Colon (tissue), 2 donors: ENCODE measurements around the gene CACNA1H.

Experiments
- FAIRE-seq: peaks from 2 replicates; lab custom pipeline; 2012; peaks lifted over from hg19 to GRCh38; lab: Jason Lieb, UNC
- donor health status: control.
- donor health status: control.

The CACNA1H gene

GRCh38 chr16:1123525-1124230 is 29.2 kb upstream of the CACNA1H start:
- no peak for FAIRE-seq

- FAIRE-seq, result no peak
Measured at GRCh38 chr16:1124291-1124690, 28.6 kb upstream of the CACNA1H start.

DNA sequence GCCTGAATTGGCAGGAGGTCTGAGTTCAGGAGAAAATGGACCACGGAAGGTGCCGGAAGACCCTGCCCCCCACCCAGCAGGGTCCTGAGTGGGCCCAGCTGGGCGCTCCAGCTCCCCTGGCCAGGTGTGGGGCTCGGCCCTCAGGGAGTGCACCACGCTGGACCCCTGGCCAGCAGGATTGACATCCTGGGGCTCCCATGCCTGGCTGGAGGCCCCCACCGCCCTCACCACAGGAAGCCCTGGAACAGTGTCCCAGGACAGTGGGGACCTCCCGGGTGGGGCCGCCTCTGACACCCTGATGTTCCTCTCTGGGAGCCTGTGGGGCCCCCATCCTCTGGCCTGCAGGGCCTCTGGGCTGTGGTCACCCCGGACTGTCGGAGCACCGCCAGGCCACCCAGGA is 28.1 kb upstream of the CACNA1H start:
- no peak for FAIRE-seq

GRCh38 chr16:1125471-1125870 is 27.4 kb upstream of the CACNA1H start:
- no peak for FAIRE-seq

- no peak for FAIRE-seq
Measured at GRCh38 chr16:1126044-1126443, 26.9 kb upstream of the CACNA1H start.

DNA sequence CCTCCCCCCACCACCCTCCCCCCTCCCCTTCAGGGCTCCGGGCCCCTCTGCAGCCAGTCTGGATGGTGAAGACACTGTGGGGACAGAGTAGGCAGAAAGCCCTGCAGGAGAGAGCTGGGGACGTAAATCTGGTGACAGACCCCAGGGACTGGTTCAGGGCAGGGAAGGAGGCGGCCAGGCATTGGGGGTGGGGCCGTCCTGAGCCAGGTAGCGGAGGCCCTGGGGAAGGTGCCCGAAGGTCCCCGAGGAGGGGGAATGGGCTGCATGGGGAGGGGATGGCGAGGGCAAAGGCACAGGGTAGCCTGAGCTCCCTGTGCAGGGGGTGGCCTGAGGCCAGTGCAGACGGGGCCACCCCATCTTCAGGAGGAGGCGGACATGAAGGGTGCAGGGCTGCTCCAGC is 26.3 kb upstream of the CACNA1H start:
- FAIRE-seq, result no peak

- no peak for FAIRE-seq
Measured at GRCh38 chr16:1127101-1127500, 25.8 kb upstream of the CACNA1H start.

- FAIRE-seq, result no peak
Measured at GRCh38 chr16:1127971-1128715, 24.8 kb upstream of the CACNA1H start.

DNA sequence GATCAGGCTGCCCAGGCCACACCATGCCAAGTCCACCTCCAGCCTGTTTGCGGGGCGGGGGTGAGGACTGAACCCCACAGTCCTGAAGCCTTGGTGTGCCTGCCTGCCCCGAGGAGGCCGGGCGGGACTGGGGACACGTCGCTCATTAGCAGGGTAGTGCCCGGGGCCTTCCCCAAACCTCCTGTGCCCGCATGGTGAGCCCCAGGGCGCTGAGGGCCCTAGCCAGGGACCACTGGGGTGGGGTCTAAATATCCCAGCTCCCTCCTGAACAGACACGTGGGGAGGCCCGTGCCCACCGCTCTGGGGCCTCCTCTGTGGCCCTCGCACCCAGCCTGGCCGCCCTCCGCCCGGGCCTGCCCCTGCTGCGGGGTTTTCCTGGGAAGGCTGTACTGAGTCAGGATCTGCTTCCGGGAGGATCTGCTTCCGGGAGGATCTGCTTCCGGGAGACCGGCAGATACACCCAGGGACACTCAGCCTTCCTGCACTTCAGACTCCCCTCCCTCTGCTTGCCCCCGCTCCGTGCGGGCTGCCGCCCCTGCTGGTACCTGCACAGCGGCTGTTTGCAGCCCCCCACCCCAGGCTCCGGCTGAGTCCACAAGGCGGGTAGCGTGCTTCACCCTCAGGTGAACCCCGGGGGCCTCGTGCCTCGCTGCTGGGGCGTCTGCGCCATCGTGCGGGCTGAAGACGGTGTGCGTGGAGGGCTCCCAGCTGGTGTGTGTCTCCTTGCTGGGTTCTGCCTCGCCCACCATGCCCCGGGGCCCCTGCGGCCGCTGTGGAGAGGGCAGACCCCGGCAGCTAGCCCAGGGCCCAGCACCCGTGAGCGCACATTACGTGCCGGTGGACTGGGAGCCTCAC is 23.6 kb upstream of the CACNA1H start:
- FAIRE-seq, result no peak

- no peak for FAIRE-seq
Measured at GRCh38 chr16:1130382-1130781, 22.5 kb upstream of the CACNA1H start.

- no peak for FAIRE-seq
Measured at GRCh38 chr16:1131378-1131994, 21.4 kb upstream of the CACNA1H start.

GRCh38 chr16:1132431-1132830 is 20.5 kb upstream of the CACNA1H start:
- FAIRE-seq, result no peak

- FAIRE-seq, result no peak
Measured at GRCh38 chr16:1133271-1133670, 19.6 kb upstream of the CACNA1H start.

DNA sequence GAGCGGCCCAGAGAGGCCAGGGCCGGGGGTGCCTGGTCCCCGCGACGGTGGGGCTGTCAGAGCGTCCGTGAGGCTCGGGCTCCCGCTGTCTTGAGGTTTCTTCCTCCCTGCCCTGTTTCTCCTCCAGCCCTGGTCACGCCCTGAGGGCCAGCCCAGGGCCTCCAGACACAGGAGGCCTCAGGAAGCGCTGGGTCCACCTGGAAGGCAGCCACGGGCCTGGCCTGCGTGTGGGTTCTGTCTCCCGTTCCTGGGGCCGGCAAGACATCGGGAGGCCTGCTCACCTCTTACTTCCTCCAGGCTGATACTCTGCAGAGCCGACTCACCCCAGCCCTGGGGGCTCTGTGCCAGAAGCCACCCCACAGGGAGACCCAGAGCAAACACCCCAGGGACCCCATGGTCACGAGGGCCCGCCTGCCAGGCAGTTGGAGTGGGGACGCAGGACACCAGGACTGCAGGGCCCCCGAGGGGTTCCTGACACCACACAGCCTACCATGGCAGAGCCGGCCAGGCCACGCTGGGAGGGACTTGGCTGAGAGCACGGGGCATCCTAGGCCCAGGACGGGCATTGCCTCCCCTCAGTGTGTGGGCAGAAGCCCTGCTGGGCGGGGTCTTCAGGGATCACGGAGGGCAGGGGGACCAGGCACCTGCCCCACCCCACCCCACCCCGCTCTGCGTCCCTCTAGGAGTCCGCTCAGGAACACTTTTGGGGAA is 18.9 kb upstream of the CACNA1H start:
- FAIRE-seq, result no peak

GRCh38 chr16:1134776-1135458 is 18.0 kb upstream of the CACNA1H start:
- FAIRE-seq, result no peak

- no peak for FAIRE-seq
Measured at GRCh38 chr16:1135459-1135825, 17.5 kb upstream of the CACNA1H start.

DNA sequence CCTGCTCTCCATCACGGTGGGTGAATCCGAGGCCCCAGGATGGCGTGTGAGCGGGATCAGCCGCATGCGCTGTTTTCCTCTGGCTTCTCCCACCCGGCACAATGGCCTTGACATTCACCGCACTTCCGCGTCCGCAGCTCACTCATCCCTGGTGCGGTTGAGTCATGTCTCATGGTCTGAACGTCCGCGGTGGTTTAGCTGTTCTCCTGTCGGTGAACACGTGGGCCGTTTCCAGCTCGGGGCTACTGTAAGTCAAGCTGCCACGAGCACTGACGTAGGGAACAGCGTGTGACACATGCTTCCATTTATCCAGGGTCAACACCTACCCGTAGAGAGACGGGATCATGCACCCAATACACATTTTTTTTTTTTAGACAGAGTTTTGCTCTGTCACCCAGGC is 15.3 kb upstream of the CACNA1H start:
- no peak for FAIRE-seq

- no peak for FAIRE-seq
Measured at GRCh38 chr16:1140582-1141162, 12.2 kb upstream of the CACNA1H start.

DNA sequence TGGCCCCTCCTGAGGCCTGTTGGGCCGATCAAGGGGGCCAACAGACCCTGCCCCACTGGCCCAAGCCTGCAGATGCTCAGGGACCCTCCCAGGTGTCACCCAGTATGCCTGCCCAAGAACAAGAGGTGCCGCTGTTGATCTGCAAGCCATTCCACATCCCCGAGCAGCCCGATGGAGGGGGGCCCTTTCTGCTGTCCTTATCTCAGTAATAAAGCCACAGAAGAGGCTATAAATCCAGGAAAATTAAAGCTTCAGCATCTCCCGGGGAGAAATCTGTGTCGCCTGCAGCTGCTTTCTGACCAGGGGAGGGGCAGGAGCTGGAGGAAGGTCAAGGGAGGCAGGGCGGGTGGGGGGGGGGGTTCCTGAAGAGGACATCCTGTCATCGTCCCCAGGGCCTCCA is 11.7 kb upstream of the CACNA1H start:
- FAIRE-seq, result no peak

DNA sequence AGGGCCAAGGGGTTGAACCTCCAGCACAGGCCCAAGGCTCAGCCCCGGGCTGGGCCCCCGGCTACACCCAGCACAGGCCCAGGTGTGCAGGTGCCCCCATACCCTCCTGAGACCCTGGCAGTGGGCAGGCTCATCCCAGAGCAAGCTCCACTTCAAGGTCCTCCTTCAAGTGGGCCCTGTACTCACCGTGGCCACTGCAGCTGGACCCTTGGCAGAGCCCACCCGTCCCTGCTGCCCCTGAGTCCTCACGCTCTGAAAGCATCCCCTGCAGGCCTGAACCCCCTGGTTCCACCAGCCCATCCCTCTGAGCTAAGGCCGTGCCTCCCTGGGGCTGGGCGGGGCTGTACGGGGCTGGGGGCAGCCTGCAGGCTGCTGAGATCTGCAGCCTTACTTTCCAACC is 11.2 kb upstream of the CACNA1H start:
- no peak for FAIRE-seq

- no peak for FAIRE-seq
Measured at GRCh38 chr16:1142911-1143310, 10.0 kb upstream of the CACNA1H start.
